Measurements from ENCODE around the gene ZBTB16.

Gene ZBTB16

DNA sequence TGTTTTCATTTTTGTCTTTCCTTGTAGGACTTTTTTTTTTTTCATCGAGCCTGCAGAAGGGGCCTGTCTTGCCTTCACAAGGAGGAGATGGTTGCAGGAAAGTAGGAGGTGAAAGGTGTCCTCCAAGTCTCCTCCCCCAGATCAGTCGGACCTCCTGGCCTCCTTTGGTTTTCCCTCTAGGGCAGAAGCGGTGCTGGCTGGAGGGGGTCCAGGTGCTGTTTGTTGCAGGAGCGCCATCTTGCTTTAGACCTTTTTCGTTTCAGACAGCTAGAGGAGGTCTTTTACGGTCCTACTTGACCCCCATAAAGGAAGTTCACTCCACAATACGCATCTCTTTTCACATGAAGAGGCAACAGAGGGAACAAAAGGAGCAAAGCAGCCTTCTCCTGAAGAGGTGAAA, 66.0 kb downstream of the ZBTB16 start:
- no peak overlapping the region for H3K27ac ChIP-seq
- no peak overlapping the region for H3K4me3 ChIP-seq
- H3K36me3 ChIP-seq (ENCODE audit: insufficient read depth, low read length) = no peaks in the 10 kb centered on the region
- H3K9me3 ChIP-seq (ENCODE audit: low read depth, low read length) = no peaks in the 10 kb centered on the region
- DNase-seq (ENCODE audit: low read depth, low spot score) = no peak
- no peak for TF ChIP-seq EZH2 (IDR thresholded peaks at IDR 0.05)
- no peak for TF ChIP-seq POLR2AphosphoS5 (IDR thresholded peaks at IDR 0.05; ENCODE audit: borderline replicate concordance, low read depth, low read length)
- no peak for TF ChIP-seq FOXP2 (optimal IDR thresholded peaks at IDR 0.05; ENCODE audit: control extremely low read depth, extremely low read length, insufficient read depth)
- no peak overlapping the region for H3K9ac ChIP-seq (ENCODE audit: insufficient read length)

DNA sequence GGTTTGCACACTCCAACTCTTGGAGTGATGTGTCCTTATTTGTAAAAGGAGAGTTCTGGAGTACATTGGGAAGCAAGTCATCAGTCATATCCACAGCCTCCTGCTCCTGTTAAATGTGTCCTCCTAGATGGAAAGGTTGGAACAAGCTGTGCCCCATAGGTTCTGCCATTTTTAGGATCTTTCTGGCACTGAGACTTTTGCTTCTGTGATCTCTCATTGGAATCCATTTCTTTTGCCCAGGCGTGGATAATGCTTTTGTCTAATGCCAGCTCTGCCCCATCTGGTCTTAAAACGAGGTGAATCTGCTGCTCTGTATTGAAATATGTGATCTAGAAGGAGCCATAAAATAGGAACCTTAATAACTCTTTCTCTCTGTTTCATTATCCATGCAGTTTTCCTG, 66.4 kb downstream of the ZBTB16 start:
- Histone ChIP-seq H3K9me3 (ENCODE audit: low read depth, low read length) (no peaks in the 10 kb centered on the region), H3K4me3 (no peak overlapping the region), H3K9ac (ENCODE audit: insufficient read length) (no peak overlapping the region), H3K27ac (no peak overlapping the region), H3K36me3 (ENCODE audit: insufficient read depth, low read length) (no peaks in the 10 kb centered on the region)
- TF ChIP-seq FOXP2 (optimal IDR thresholded peaks at IDR 0.05; ENCODE audit: control extremely low read depth, extremely low read length, insufficient read depth) = no peak
- TF ChIP-seq EZH2 (IDR thresholded peaks at IDR 0.05) = no peak
- TF ChIP-seq POLR2AphosphoS5 (IDR thresholded peaks at IDR 0.05; ENCODE audit: borderline replicate concordance, low read depth, low read length) = no peak
- DNase-seq (ENCODE audit: low read depth, low spot score) = no peak

DNA sequence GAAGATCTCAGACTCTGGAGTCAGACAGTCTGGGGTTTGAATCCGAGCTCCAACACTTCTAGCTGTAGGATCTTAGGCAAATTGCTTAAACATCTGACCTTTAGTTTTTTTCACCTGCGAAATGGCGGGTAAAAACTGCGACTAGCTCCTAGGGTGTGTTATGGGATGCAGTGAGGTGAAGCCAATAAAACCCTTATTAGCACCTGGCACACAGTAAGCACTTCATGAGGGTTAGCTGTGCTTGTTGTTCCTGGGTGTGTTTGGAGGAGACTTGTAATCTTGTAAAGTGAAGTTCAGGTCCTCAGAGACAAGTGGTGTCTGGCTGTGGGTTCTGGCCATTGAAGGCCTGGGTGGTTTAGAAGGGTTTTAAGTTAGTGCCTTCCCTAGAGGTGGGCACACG, 68.9 kb downstream of the ZBTB16 start:
- H3K4me3 ChIP-seq = no peak overlapping the region
- no peak overlapping the region for H3K9ac ChIP-seq (ENCODE audit: insufficient read length)
- no peaks in the 10 kb centered on the region for H3K36me3 ChIP-seq (ENCODE audit: insufficient read depth, low read length)
- no peak overlapping the region for H3K27ac ChIP-seq
- no peak for DNase-seq (ENCODE audit: low read depth, low spot score)
- H3K9me3 ChIP-seq (ENCODE audit: low read depth, low read length) = no peaks in the 10 kb centered on the region
- TF ChIP-seq EZH2 (IDR thresholded peaks at IDR 0.05) (no peak), POLR2AphosphoS5 (IDR thresholded peaks at IDR 0.05; ENCODE audit: borderline replicate concordance, low read depth, low read length) (no peak), FOXP2 (optimal IDR thresholded peaks at IDR 0.05; ENCODE audit: control extremely low read depth, extremely low read length, insufficient read depth) (no peak)

DNA sequence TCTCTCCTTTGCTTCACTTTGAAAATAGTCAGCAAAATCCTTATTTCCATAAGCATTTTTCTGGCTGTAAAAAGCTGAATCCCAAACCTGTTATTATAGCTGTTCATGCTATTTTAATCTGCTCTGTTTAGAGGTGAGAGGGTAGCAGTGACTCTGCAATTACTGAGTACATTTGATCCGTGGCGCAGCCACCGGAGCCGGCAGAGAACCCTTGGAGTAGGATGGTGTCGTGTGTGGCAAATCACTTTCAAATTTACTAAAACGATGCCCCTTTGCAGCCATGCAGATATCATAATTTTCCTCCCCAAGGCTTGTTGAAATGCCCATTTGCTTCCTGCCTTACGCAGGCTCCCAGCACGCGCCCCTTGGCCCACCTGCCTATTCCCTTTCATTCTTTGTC, 69.6 kb downstream of the ZBTB16 start:
- TF ChIP-seq POLR2AphosphoS5 (IDR thresholded peaks at IDR 0.05; ENCODE audit: borderline replicate concordance, low read depth, low read length) (no peak), FOXP2 (optimal IDR thresholded peaks at IDR 0.05; ENCODE audit: control extremely low read depth, extremely low read length, insufficient read depth) (no peak), EZH2 (IDR thresholded peaks at IDR 0.05) (no peak)
- no peak overlapping the region for H3K9ac ChIP-seq (ENCODE audit: insufficient read length)

DNA sequence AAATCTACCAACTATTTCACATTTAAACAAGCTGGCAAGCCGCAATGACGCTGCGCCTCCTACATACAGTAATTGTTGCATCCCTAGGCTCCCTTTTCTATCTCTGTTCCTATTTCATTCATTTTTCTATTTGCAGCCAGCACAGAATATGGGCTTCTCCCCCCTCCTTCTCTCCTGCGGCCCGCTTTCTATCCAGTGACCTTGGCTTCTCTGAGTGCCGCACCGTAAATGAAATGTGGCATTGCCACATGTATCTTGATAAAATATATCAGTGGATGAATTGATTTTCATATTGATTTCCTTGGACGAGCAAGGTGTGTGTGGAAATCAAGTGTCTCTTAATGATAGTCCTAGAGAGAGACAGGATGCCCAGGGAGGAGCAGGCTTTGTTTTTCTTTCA, 70.2 kb downstream of the ZBTB16 start:
- DNase-seq (ENCODE audit: low read depth, low spot score) = no peak
- no peaks in the 10 kb centered on the region for H3K36me3 ChIP-seq (ENCODE audit: insufficient read depth, low read length)
- H3K4me3 ChIP-seq = no peak overlapping the region
- TF ChIP-seq POLR2AphosphoS5 (IDR thresholded peaks at IDR 0.05; ENCODE audit: borderline replicate concordance, low read depth, low read length) = no peak
- TF ChIP-seq FOXP2 (optimal IDR thresholded peaks at IDR 0.05; ENCODE audit: control extremely low read depth, extremely low read length, insufficient read depth) = no peak
- no peak for TF ChIP-seq EZH2 (IDR thresholded peaks at IDR 0.05)
- no peak overlapping the region for H3K9ac ChIP-seq (ENCODE audit: insufficient read length)
- no peaks in the 10 kb centered on the region for H3K9me3 ChIP-seq (ENCODE audit: low read depth, low read length)
- no peak overlapping the region for H3K27ac ChIP-seq

More for the DNA sequence above, 69.6 kb downstream of the ZBTB16 start:
- Histone ChIP-seq H3K27ac (no peak overlapping the region), H3K36me3 (ENCODE audit: insufficient read depth, low read length) (no peaks in the 10 kb centered on the region), H3K9me3 (ENCODE audit: low read depth, low read length) (no peaks in the 10 kb centered on the region), H3K4me3 (no peak overlapping the region)
- no peak for DNase-seq (ENCODE audit: low read depth, low spot score)

DNA sequence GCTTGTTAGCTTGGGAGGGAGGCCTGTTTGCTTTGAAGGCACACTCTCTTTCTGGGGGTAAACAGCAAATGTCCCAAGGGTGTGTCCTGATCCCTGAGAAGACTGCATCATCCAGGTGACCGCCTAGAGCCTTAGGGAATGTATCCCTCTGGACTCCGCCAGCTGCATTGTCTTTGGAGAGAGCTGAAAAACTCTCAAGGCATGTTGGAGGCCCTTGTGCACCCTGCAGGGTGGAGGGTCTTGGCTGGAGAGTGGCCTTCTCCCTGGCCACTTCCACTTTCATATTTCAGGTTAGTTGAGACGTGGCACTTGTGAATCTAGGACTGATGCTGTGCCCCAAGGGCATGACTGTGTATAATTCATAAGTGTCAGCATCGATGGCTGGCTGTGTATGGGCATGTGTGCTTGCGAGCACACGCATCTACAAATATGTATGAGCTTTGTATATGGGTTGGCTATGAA, 70.6 kb downstream of the ZBTB16 start:
- Histone ChIP-seq H3K9ac (ENCODE audit: insufficient read length) (no peak overlapping the region), H3K4me3 (no peak overlapping the region), H3K27ac (no peak overlapping the region), H3K36me3 (ENCODE audit: insufficient read depth, low read length) (no peaks in the 10 kb centered on the region), H3K9me3 (ENCODE audit: low read depth, low read length) (no peaks in the 10 kb centered on the region)
- no peak for TF ChIP-seq EZH2 (IDR thresholded peaks at IDR 0.05)
- TF ChIP-seq POLR2AphosphoS5 (IDR thresholded peaks at IDR 0.05; ENCODE audit: borderline replicate concordance, low read depth, low read length) = no peak
- no peak for TF ChIP-seq FOXP2 (optimal IDR thresholded peaks at IDR 0.05; ENCODE audit: control extremely low read depth, extremely low read length, insufficient read depth)
- DNase-seq (ENCODE audit: low read depth, low spot score) = no peak

DNA sequence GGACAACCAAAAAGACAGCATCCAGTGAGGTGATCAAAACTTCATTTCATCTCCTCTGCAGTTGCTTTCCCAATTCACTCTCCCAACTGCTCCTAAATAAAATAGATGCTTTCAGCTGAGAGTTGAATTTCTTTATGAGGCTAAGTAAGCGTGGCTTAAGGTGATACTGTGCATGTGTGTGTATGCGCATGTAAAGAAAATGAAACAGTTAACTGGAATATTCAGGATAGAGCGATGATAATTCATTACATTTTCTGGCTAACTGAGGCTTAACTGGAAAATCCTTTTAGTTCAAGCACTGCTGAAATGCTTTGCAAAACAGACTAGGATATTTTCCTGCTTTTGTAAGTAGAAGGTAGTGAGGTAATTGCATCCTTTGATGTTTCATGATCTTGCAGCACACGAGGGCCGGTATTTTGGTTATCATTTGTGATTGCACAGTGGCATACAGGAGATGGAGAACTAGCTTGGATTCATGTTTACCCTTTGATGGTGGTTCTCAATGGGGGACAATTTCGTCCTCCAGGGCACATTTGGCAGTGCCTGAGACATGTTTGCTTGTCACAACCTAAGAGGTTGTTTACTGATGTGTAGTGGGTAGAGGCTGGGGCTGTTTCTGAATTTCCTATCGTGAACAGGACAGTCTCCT, 71.2 kb downstream of the ZBTB16 start:
- TF ChIP-seq EZH2 (IDR thresholded peaks at IDR 0.05) (no peak), FOXP2 (optimal IDR thresholded peaks at IDR 0.05; ENCODE audit: control extremely low read depth, extremely low read length, insufficient read depth) (no peak)
- no peaks in the 10 kb centered on the region for H3K36me3 ChIP-seq (ENCODE audit: insufficient read depth, low read length)
- no peaks in the 10 kb centered on the region for H3K9me3 ChIP-seq (ENCODE audit: low read depth, low read length)
- no peak overlapping the region for H3K4me3 ChIP-seq
- no peak for DNase-seq (ENCODE audit: low read depth, low spot score)
- no peak overlapping the region for H3K9ac ChIP-seq (ENCODE audit: insufficient read length)
- no peak overlapping the region for H3K27ac ChIP-seq

DNA sequence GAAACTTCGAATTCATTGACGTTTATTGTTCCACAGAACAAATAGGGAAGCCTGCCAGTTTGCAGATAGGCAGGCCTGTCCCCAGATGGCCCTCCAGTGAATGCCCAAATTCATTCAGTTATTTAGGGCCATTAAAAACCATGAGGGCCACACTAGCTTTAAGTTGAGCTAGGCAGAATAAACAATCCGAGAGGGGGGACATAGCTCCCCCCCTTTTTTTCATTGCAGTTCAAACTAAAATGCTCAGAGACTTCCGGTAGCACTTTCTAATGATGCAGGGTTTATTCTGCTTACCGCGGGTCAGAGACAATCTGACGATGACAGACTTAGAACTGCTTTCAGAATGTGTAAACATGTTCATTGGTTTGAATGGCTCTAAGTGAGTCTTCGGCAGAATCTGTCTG, 72.0 kb downstream of the ZBTB16 start:
- no peak overlapping the region for H3K27ac ChIP-seq
- TF ChIP-seq FOXP2 (optimal IDR thresholded peaks at IDR 0.05; ENCODE audit: control extremely low read depth, extremely low read length, insufficient read depth) (no peak), EZH2 (IDR thresholded peaks at IDR 0.05) (no peak), POLR2AphosphoS5 (IDR thresholded peaks at IDR 0.05; ENCODE audit: borderline replicate concordance, low read depth, low read length) (no peak)
- H3K36me3 ChIP-seq (ENCODE audit: insufficient read depth, low read length) = no peaks in the 10 kb centered on the region
- DNase-seq (ENCODE audit: low read depth, low spot score) = no peak
- H3K4me3 ChIP-seq = no peak overlapping the region
- no peak overlapping the region for H3K9ac ChIP-seq (ENCODE audit: insufficient read length)
- H3K9me3 ChIP-seq (ENCODE audit: low read depth, low read length) = no peaks in the 10 kb centered on the region

DNA sequence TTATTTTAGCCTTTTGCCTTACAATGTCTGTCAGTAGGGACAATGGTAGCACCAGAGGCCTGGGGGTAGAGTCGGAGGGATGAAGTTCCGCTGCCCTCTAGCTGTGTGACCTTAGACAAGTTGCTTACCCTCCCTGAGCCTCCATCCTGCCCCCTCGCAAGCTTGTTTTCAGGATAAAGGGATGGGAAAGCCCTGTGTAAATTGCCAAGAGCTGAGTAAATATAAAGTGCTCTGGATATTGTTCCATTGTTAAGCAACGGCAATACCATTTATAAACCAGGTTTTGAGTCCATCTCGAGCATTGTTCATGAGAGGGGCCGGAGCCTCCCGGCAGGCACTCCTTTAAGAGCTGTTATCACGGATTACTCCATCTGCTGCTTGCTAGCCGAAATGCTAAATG, 72.9 kb downstream of the ZBTB16 start:
- TF ChIP-seq FOXP2 (optimal IDR thresholded peaks at IDR 0.05; ENCODE audit: control extremely low read depth, extremely low read length, insufficient read depth) (no peak), POLR2AphosphoS5 (IDR thresholded peaks at IDR 0.05; ENCODE audit: borderline replicate concordance, low read depth, low read length) (no peak), EZH2 (IDR thresholded peaks at IDR 0.05) (no peak)
- Histone ChIP-seq H3K27ac (no peak overlapping the region), H3K36me3 (ENCODE audit: insufficient read depth, low read length) (no peaks in the 10 kb centered on the region), H3K4me3 (no peak overlapping the region), H3K9me3 (ENCODE audit: low read depth, low read length) (no peaks in the 10 kb centered on the region), H3K9ac (ENCODE audit: insufficient read length) (no peak overlapping the region)
- no peak for DNase-seq (ENCODE audit: low read depth, low spot score)
